LNCaP clone FGC (cell line): ENCODE results near the gene CLGN.
A peak's percentile ranks its signal among the peaks of the same experiment; 100 is the strongest.

ENCODE experiments used
- DNase-seq: peaks from one replicate; pipeline ENCODE4 v3.0.0-alpha.2; 2011; ENCODE audit warnings: low read depth
- H3K4me3 ChIP-seq: 2 replicates; pipeline ENCODE4 v1.5.1; 2011; ENCODE audit warnings: mild to moderate bottlenecking, low read depth, low read length, control low read depth
- CTCF ChIP-seq: IDR thresholded peaks from 2 replicates; pipeline ENCODE4 v1.5.1; 2012; ENCODE audit warnings: mild to moderate bottlenecking; ENCODE audit not compliant: control insufficient read depth, insufficient read depth; ENCODE audit errors: extremely low read depth

Gene CLGN

GRCh38 chr4:140382732-140383131 lies 44.7 kb downstream of the CLGN start:
- no peak for TF ChIP-seq CTCF
- no peak overlapping the region for H3K4me3 ChIP-seq
- DNase-seq, result no peak

- no peak for TF ChIP-seq CTCF
- H3K4me3 ChIP-seq, result peak overlapping the region; percentile 89
- no peak for DNase-seq
Observed at GRCh38 chr4:140374130-140374477, 53.3 kb downstream of the CLGN start.

- DNase-seq, result peak; percentile 99
- TF ChIP-seq CTCF, result no peak
- peak within 1 kb of the TSS; percentile 89 for H3K4me3 ChIP-seq
Observed at GRCh38 chr4:140373328-140374129, 53.9 kb downstream of the CLGN start, which contains the start of gene SCOC. Gene SCOC, plus strand, starts transcription at chr4:140373646. Its CDS starts 5,525 bp downstream, at chr4:140379171.

- no peak for DNase-seq
- TF ChIP-seq CTCF, result no peak
- H3K4me3 ChIP-seq, result peak overlapping the region; percentile 89
Observed at GRCh38 chr4:140372751-140373327, 54.6 kb downstream of the CLGN start.

DNA sequence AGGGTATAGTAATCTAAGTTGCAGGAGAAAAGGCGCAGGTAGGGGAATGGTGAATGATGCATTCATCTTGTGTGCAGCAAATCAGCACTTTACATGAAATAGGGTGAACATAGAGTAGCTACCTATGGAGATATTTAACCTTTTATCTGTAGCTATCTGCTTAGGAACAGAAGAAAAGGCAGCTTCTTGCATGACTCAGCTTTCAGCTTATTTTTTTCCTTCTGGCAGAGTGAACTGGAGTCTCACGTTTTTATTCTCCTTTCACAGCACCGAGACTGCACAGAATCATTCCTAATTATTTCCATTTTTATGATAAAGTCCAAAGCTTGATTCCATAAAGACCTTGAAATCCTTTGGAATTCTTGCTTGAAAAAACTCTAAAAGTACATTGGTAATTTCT lies 58.8 kb downstream of the CLGN start:
- TF ChIP-seq CTCF, result no peak
- H3K4me3 ChIP-seq, result no peak overlapping the region
- DNase-seq, result no peak

DNA sequence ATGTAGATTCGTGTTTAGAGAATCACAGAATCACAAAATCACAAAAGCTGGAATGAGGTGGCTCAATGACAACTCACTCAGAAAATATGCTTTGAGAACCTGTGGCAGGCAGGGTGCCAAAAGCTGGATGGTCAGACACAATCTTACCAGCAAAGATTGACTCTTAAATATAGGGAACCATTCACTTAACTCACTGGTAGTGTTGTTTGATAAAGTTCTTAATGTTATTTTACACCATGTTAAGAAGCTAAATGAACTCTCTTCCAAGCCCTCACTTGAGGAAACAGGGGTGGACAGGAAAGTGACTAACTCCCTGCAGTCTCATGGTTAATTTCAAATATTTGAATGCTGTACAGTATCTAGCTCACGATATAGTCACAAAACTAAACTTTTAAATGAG lies 59.7 kb downstream of the CLGN start:
- TF ChIP-seq CTCF, result no peak
- no peak overlapping the region for H3K4me3 ChIP-seq
- DNase-seq, result no peak
